Pancreas (tissue), 10 donors: ENCODE measurements around the gene TSPEAR. TPM values are rescaled to one million over a fixed set of nuclear protein-coding genes. Genes with fewer than 3 reads are reported as not detected.

Experiments
- ATAC-seq, 4 donors: fragments of 200-7000 bp; cut with Tn5 transposase; one replicate each; pipeline versions ENCODE4 v1.8.0 to v1.9.1; 2020; ENCODE audit warnings: mild to moderate bottlenecking in 4 of 4, moderate library complexity in 4 of 4
- DNase-seq, 6 donors: peaks; one replicate each; pipeline ENCODE4 v3.0.0-alpha.2; 2020
- FAIRE-seq: peaks from 2 replicates; lab custom pipeline; 2012; peaks lifted over from hg19 to GRCh38; lab: Jason Lieb, UNC
- H3K27ac ChIP-seq, 4 donors: fragments of 200-600 bp; sonication (generic); 1 replicate in 3 of 4; 2 replicates in 1 of 4; pipeline versions ENCODE4 v1.5.0 to v1.8.0; 2020
- H3K27me3 ChIP-seq, 4 donors: fragments of 200-600 bp; one replicate each; pipeline ENCODE4 v1.8.0; 2021
- H3K36me3 ChIP-seq, 3 donors: fragments of 200-600 bp; sonication (generic) in 1 of 3; one replicate each; pipeline versions ENCODE4 v1.5.0 to v1.8.0; 2020 to 2021
- H3K4me1 ChIP-seq, 3 donors: fragments of 200-600 bp; one replicate each; pipeline ENCODE4 v1.8.0; 2021
- H3K4me3 ChIP-seq, 4 donors: fragments of 200-600 bp; sonication (generic) in 2 of 4; one replicate each; pipeline versions ENCODE4 v1.5.0 to v1.8.0; 2020 to 2021
- H3K9me3 ChIP-seq, 4 donors: fragments of 200-600 bp; one replicate each; pipeline ENCODE4 v1.8.0; 2021
- CTCF ChIP-seq, 4 donors: fragments of 200-600 bp; sonication (generic) in 3 of 4; IDR thresholded peaks; one replicate each; pipeline versions ENCODE4 v1.5.0 to v1.8.0; 2021; ENCODE audit warnings: antibody characterized with exemption in 4 of 4
- WGBS, 2 donors: extraction: QIAGEN DNeasy Blood & Tissue Kit; methylation state at CpG; one replicate each; pipeline ENCODE4 v1.1.7; 2013; 5-methylcytosine and 5-hydroxymethylcytosine counted together
- intact Hi-C, 3 donors: fragments of 100-400 bp; cut with DNase I; formaldehyde crosslinking; loops; one replicate each; pipeline versions ENCODE4 v1.11.1 to v1.14.2; 2022
- polyA plus RNA-seq, 2 donors: library from polyadenylated mRNA; stranded (reverse); fragments of 200-250 nt; gene quantifications; one replicate each; pipeline ENCODE4 v1.2.3, GENCODE V29; 2013
- total RNA-seq, 6 donors: library from RNA; stranded (reverse); fragmentation: NEBNext Ultra II Directional in 4 of 6; extraction: Animal tissue kit (Norgen Biotek cat#: 25700) in 4 of 6; gene quantifications; one replicate each; pipeline versions ENCODE4 v1.2.1 to v1.2.4, GENCODE V29; 2021 to 2023
- donor health status: healthy with polysubstance abuse.
- donor health status: DM: no; HTN: no; CAD: no; lungs with moderate emphysema.
- donor health status: DM: no; HTN: no; CAD: no.
- donor health status: control.
- donor health status: control.
- donor health status: Bipolar disorder and iron deficiency.
- donor health status: DM: yes; HTN: yes; CAD: no.
- donor health status: DM: no; HTN: no; CAD: no.
- donor health status: DM: no; HTN: no; CAD: no.
- donor health status: DM: yes; HTN: yes; CAD: no.

Gene TSPEAR
- total and polyA plus RNA-seq, 8 donors: 0.05 to 1.4 (median 0.25) TPM; not detected in 1

DNA sequence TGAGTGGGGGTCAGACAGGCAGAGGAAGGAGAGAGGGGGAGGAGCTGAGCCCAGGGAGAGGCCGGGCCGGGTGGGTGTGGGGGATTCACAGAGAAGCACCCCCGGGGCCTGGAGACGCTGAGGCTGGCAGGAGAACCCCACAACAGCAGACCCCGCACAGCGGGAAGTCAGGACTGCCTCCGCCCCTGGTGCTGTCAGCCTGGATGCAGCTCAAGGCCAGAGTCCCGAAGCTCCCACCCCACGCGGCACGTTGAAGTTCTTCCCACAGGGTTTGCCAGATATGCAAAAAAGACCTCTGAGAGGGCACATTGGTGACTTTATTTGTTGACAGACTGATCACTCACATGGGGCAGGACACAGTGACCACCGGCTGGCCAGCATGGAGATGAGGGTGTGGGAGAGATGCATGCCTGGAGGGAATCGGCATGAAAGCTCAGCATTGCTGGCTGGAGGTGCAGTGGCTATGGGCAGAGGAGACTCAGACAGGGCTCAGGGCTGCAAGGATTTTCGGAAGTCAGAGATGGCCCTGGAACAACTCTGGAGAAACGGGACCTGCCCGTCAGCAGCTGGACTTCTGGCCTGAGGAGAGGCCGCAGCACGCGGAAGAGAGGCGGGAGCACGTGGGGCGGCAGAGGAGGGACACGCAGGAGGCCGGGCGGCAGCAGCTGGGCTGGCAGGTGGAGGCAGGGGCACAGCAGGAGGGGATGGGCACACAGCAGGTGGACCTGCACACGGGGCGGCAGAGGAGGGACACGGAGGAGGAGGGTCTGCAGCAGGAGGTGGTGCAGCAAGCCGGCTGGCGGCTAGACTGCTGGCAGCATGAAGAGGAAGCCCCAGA lies 153.7 kb downstream of the TSPEAR start:
- no peak for ATAC-seq

DNA sequence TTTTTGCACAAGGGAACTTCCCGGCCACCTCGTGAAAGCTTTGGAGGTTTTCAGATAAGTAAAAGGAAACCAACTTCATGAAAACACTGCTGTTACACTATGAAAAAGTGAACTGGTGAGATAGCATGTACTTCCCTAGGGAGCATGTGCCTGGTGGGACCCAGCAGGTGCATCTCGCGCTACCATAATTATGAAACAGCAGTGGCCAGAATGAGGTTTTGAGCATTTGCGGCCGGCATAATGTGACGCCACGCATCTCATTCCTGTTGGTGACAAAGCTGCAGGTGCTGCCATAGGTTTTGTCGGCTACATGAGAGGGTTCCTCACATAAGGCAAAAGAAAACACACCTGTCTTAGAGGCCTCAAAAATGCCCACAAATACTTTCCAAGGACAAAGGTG lies 154.5 kb downstream of the TSPEAR start:
- no peak for FAIRE-seq
- no peak for ATAC-seq
- Histone ChIP-seq H3K4me1 (no peaks in the 10 kb centered on the region), H3K4me3 (no peak overlapping the region), H3K27me3 (peaks cover 0 to 15% (median 0%) of the 10 kb centered on the region in 4 donors), H3K36me3 (no peaks in the 10 kb centered on the region), H3K9me3 (no peaks in the 10 kb centered on the region), H3K27ac (no peak overlapping the region)
- no peak for DNase-seq
- intact Hi-C loops: no loop called here
- no peak for TF ChIP-seq CTCF (IDR thresholded peaks at IDR 0.05)
- 48 to 49% methylated on average over 9 of the region's 9 CpGs for WGBS, 2 donors

More for the DNA sequence above, 153.7 kb downstream of the TSPEAR start:
- H3K4me1 ChIP-seq: no peaks in the 10 kb centered on the region
- H3K9me3 ChIP-seq: no peaks in the 10 kb centered on the region
- H3K27me3 ChIP-seq: peaks cover 0 to 15% (median 0%) of the 10 kb centered on the region in 4 donors
- H3K36me3 ChIP-seq: no peaks in the 10 kb centered on the region
- WGBS, 2 donors: 29 to 39% methylated on average over 30 of the region's 30 CpGs
- no peak overlapping the region for H3K4me3 ChIP-seq
- no peak for FAIRE-seq
- no peak overlapping the region for H3K27ac ChIP-seq
- TF ChIP-seq CTCF (IDR thresholded peaks at IDR 0.05): no peak
- intact Hi-C loops: no loop called here
- DNase-seq: peak in 1 of 6 donors; percentile 57

DNA sequence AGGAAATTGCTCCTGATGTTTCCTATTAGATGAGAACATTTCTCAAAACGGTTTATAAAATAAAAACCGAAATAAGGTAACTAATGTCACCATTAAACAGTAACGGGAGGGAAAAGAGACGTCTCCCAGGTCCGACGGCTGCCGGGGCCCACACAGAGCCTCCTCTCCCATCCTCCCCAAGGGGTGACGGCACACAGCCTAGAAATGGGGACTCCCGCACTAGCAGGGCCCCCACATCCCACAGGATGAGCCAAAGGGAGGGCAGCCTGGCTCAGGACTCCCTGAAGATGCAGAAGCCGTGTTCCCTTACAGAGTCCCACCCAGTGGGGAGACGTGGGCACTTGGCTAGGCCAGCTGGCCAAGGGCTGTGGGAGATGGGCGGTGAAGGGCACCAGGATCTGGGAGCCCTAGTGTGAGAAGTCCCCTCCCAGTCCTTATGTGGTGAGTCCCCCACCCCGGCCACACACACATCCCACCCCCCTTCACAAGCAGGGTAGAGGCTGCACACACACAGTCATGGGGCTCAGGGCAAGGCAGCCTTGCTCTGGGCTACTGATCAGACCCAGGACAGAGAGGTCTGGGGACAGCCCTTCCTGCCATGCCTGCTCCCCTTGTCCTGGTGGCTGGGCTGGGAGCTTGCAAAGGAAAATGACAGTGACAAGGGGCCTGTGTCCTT lies 156.0 kb downstream of the TSPEAR start:
- Histone ChIP-seq H3K4me3 (no peak overlapping the region), H3K27ac (no peak overlapping the region), H3K9me3 (no peaks in the 10 kb centered on the region), H3K4me1 (no peaks in the 10 kb centered on the region), H3K36me3 (no peaks in the 10 kb centered on the region), H3K27me3 (peaks cover 0 to 15% (median 0%) of the 10 kb centered on the region in 4 donors)
- intact Hi-C loops: no loop called here
- DNase-seq (no peak), FAIRE-seq (no peak), ATAC-seq (no peak)
- 67 to 78% methylated on average over 13 of the region's 13 CpGs for WGBS, 2 donors
- no peak for TF ChIP-seq CTCF (IDR thresholded peaks at IDR 0.05)

- 58 to 64% methylated on average over 13 of the region's 13 CpGs for WGBS, 2 donors
- no peaks in the 10 kb centered on the region for H3K9me3 ChIP-seq
- intact Hi-C loops: no loop called here
- H3K36me3 ChIP-seq: no peaks in the 10 kb centered on the region
- DNase-seq (no peak), ATAC-seq (no peak), FAIRE-seq (no peak)
- TF ChIP-seq CTCF (IDR thresholded peaks at IDR 0.05): no peak
- no peak overlapping the region for H3K4me3 ChIP-seq
- no peaks in the 10 kb centered on the region for H3K4me1 ChIP-seq
- peaks cover 0 to 15% (median 0%) of the 10 kb centered on the region in 4 donors for H3K27me3 ChIP-seq
- H3K27ac ChIP-seq: no peak overlapping the region
Measured at GRCh38 chr21:44552681-44553080, 158.7 kb downstream of the TSPEAR start.
